Trophoblast cell (in vitro differentiated cells and primary cell): ENCODE data around the gene IL18RAP.

Source experiments
- DNase-seq, 2 donors: peaks; one replicate each; pipeline ENCODE4 v3.0.0-alpha.2; 2016
- H2AFZ ChIP-seq: 2 replicates; pipeline ENCODE4 v1.6.1; 2013; ENCODE audit warnings: low read length, moderate library complexity, mild to moderate bottlenecking; ENCODE audit not compliant: insufficient read depth, poor library complexity
- H2AK5ac ChIP-seq: 2 replicates; pipeline ENCODE4 v1.6.1; 2013; ENCODE audit warnings: mild to moderate bottlenecking, low read length
- H2BK120ac ChIP-seq: 2 replicates; pipeline ENCODE4 v1.6.1; 2013; ENCODE audit warnings: low read length, mild to moderate bottlenecking, moderate library complexity; ENCODE audit not compliant: insufficient read depth, poor library complexity
- H2BK12ac ChIP-seq: 2 replicates; pipeline ENCODE4 v1.6.1; 2013; ENCODE audit warnings: mild to moderate bottlenecking, low read length, moderate library complexity
- H2BK5ac ChIP-seq: 2 replicates; pipeline ENCODE4 v1.6.1; 2013; ENCODE audit warnings: low read length, low read depth, moderate library complexity, mild to moderate bottlenecking; ENCODE audit not compliant: poor library complexity
- H3K14ac ChIP-seq: 2 replicates; pipeline ENCODE4 v1.6.1; 2013; ENCODE audit warnings: mild to moderate bottlenecking, low read length
- H3K18ac ChIP-seq: 2 replicates; pipeline ENCODE4 v1.6.1; 2013; ENCODE audit warnings: mild to moderate bottlenecking, low read length
- H3K23ac ChIP-seq: 2 replicates; pipeline ENCODE4 v1.6.1; 2013; ENCODE audit warnings: low read length
- H3K27ac ChIP-seq: 2 replicates; pipeline ENCODE4 v1.5.1; 2013; ENCODE audit warnings: low read depth, mild to moderate bottlenecking, inconsistent platforms, low read length, moderate library complexity
- H3K27me3 ChIP-seq: 2 replicates; pipeline ENCODE4 v1.6.1; 2013; ENCODE audit warnings: inconsistent platforms, mild to moderate bottlenecking, low read length, moderate library complexity; ENCODE audit not compliant: insufficient read depth
- H3K36me3 ChIP-seq, 2 experiments: 1 replicate in 1 of 2; 2 replicates in 1 of 2; pipeline ENCODE4 v1.6.1; 2013; ENCODE audit warnings: low read length in 2 of 2, mild to moderate bottlenecking in 2 of 2, moderate library complexity in 1 of 2; ENCODE audit not compliant: insufficient read depth in 2 of 2, control insufficient read depth in 1 of 2
- H3K4ac ChIP-seq: 2 replicates; pipeline ENCODE4 v1.6.1; 2013; ENCODE audit warnings: low read depth, mild to moderate bottlenecking, low read length, moderate library complexity
- H3K4me1 ChIP-seq, 2 experiments: 1 replicate in 1 of 2; 2 replicates in 1 of 2; pipeline ENCODE4 v1.6.1; 2013; ENCODE audit warnings: low read length in 2 of 2, mild to moderate bottlenecking in 2 of 2, moderate library complexity in 1 of 2; ENCODE audit not compliant: insufficient read depth in 2 of 2, control insufficient read depth in 1 of 2
- H3K4me2 ChIP-seq: 2 replicates; pipeline ENCODE4 v1.6.1; 2013; ENCODE audit warnings: inconsistent platforms, mild to moderate bottlenecking, low read length, moderate library complexity
- H3K4me3 ChIP-seq: 2 replicates; pipeline ENCODE4 v1.5.1; 2013; ENCODE audit warnings: mild to moderate bottlenecking, low read depth, low read length, inconsistent platforms
- H3K79me1 ChIP-seq: one replicate; pipeline ENCODE4 v1.6.1; 2013; ENCODE audit warnings: low read length
- H3K79me2 ChIP-seq: 2 replicates; pipeline ENCODE4 v1.6.1; 2013; ENCODE audit warnings: low read length, mild to moderate bottlenecking; ENCODE audit not compliant: control insufficient read depth, insufficient read depth, poor library complexity
- H3K9ac ChIP-seq: 2 replicates; pipeline ENCODE4 v1.6.1; 2013; ENCODE audit warnings: mild to moderate bottlenecking, low read length
- H3K9me3 ChIP-seq: 2 replicates; pipeline ENCODE4 v1.6.1; 2013; ENCODE audit warnings: low read depth, mild to moderate bottlenecking, control low read depth, inconsistent platforms, low read length; ENCODE audit not compliant: insufficient read depth
- H4K12ac ChIP-seq: 2 replicates; pipeline ENCODE4 v1.6.1; 2013; ENCODE audit warnings: low read depth, mild to moderate bottlenecking, low read length, moderate library complexity
- H4K8ac ChIP-seq: 2 replicates; pipeline ENCODE4 v1.6.1; 2013; ENCODE audit warnings: low read depth, mild to moderate bottlenecking, low read length, moderate library complexity
- H4K91ac ChIP-seq: one replicate; pipeline ENCODE4 v1.6.1; 2013; ENCODE audit warnings: low read depth, mild to moderate bottlenecking, low read length, moderate library complexity
- WGBS: extraction: QIAGEN DNeasy Blood & Tissue Kit; methylation state at CpG from one replicate; pipeline ENCODE4 v1.1.7; 2013; ENCODE audit warnings: missing lambda C conversion rate; ENCODE audit not compliant: insufficient read length, insufficient coverage; ENCODE audit errors: extremely low coverage; 5-methylcytosine and 5-hydroxymethylcytosine counted together

Gene IL18RAP

DNA sequence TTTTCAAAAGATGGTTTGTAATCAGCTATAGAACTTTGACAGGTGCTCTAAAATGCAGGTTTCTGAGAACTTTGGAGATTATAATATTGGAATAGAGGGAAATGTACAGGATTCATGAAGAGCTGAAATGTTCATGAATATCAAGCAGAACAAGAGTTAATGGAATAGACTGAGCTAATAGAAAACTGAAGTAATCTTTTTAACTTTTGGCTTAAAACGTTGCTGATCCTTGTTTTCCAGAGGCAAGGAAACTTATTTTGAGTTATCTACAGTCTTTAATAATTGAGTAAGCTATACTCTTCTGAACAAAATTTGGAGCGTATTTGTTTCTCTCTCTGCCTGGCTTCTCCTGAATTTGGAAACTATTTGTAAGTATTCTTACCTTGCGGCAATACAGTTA is 10.8 kb upstream of the IL18RAP start:
- H3K4me3 ChIP-seq, result no peak overlapping the region
- no peak for DNase-seq
- H2BK5ac ChIP-seq, result no peak overlapping the region
- no peaks in the 10 kb centered on the region for H3K36me3 ChIP-seq
- peaks cover 5% of the 10 kb centered on the region for H3K9me3 ChIP-seq
- no peak overlapping the region for H3K4me2 ChIP-seq
- WGBS, result no CpG with 5 or more reads among the region's 3 CpGs
- no peak overlapping the region for H3K18ac ChIP-seq
- no peaks in the 10 kb centered on the region for H3K4me1 ChIP-seq
- no peak overlapping the region for H2BK120ac ChIP-seq
- H3K9ac ChIP-seq, result no peak overlapping the region
- no peaks in the 10 kb centered on the region for H3K79me1 ChIP-seq
- no peak overlapping the region for H4K91ac ChIP-seq
- no peak overlapping the region for H3K4ac ChIP-seq
- no peak overlapping the region for H2AFZ ChIP-seq
- no peak overlapping the region for H3K14ac ChIP-seq
- no peak overlapping the region for H2AK5ac ChIP-seq
- H3K79me2 ChIP-seq, result no peaks in the 10 kb centered on the region
- no peak overlapping the region for H2BK12ac ChIP-seq
- no peak overlapping the region for H4K12ac ChIP-seq
- no peak overlapping the region for H3K23ac ChIP-seq
- H4K8ac ChIP-seq, result no peak overlapping the region
- H3K27ac ChIP-seq, result no peak overlapping the region
- no peaks in the 10 kb centered on the region for H3K27me3 ChIP-seq

DNA sequence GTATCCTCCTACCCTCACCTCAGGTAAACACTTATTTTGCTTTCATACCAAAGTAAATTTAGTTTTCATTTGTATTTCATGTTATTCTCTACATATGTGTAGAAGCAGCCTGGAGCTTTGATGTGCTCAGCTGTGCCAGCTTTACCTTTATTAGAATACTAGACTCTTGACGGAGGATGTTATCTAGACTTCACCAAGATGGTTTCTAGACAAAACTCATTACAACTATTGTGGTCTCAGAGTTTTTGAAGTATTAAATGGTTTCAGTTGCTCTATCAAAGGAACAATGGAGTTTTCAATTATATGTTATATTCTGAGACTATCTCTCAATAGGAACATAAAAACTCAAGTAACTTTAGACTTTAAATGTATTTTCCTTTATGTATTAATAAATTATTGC is 5.0 kb upstream of the IL18RAP start:
- no peak overlapping the region for H3K14ac ChIP-seq
- no CpG with 5 or more reads among the region's 1 CpG for WGBS
- H2AK5ac ChIP-seq, result no peak overlapping the region
- no peak overlapping the region for H3K18ac ChIP-seq
- H3K36me3 ChIP-seq, result no peaks in the 10 kb centered on the region
- no peak overlapping the region for H2BK12ac ChIP-seq
- H3K9me3 ChIP-seq, result peaks cover 3% of the 10 kb centered on the region
- H3K9ac ChIP-seq, result no peak overlapping the region
- H3K79me1 ChIP-seq, result no peaks in the 10 kb centered on the region
- H3K23ac ChIP-seq, result no peak overlapping the region
- no peak overlapping the region for H3K4ac ChIP-seq
- no peak overlapping the region for H4K91ac ChIP-seq
- H3K27me3 ChIP-seq, result no peaks in the 10 kb centered on the region
- H2AFZ ChIP-seq, result no peak overlapping the region
- H3K79me2 ChIP-seq, result no peaks in the 10 kb centered on the region
- no peak overlapping the region for H3K4me2 ChIP-seq
- H4K12ac ChIP-seq, result no peak overlapping the region
- H2BK120ac ChIP-seq, result no peak overlapping the region
- DNase-seq, result no peak
- H4K8ac ChIP-seq, result no peak overlapping the region
- no peak overlapping the region for H3K27ac ChIP-seq
- H3K4me1 ChIP-seq, result no peaks in the 10 kb centered on the region
- H2BK5ac ChIP-seq, result no peak overlapping the region
- H3K4me3 ChIP-seq, result no peak overlapping the region

DNA sequence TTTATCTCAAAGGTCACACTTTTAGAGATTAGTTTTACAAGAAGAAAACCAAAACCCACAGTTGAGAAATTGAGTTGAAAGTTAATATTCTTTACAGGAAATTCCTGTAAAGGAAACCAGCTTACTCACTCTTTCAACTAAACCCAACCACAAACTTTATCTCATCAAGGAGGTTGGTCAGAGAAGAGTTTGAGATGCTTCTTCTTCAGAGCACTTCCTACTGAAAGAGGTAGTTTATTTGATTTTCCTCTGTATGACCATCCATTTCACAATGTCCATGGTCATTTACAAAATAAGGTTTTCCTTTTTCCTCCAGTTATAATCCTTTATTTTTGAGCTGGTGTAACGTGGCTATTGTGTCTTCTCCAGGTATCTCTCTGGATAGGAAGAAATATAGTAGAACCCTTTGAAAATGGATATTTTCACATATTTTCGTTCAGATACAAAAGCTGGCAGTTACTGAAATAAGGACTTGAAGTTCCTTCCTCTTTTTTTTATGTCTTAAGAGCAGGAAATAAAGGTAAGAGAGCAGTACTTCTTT is 4.5 kb upstream of the IL18RAP start:
- no peak overlapping the region for H3K23ac ChIP-seq
- H3K4me3 ChIP-seq, result no peak overlapping the region
- no peaks in the 10 kb centered on the region for H3K36me3 ChIP-seq
- no peak overlapping the region for H3K4me2 ChIP-seq
- no peak overlapping the region for H3K18ac ChIP-seq
- no peaks in the 10 kb centered on the region for H3K4me1 ChIP-seq
- H3K27me3 ChIP-seq, result no peaks in the 10 kb centered on the region
- no CpG with 5 or more reads among the region's 2 CpGs for WGBS
- no peak overlapping the region for H3K9ac ChIP-seq
- peak in 1 of 2 donors; percentile 43 for DNase-seq
- no peaks in the 10 kb centered on the region for H3K79me1 ChIP-seq
- H4K91ac ChIP-seq, result no peak overlapping the region
- no peak overlapping the region for H2BK120ac ChIP-seq
- H3K79me2 ChIP-seq, result no peaks in the 10 kb centered on the region
- H2AFZ ChIP-seq, result no peak overlapping the region
- no peak overlapping the region for H2BK12ac ChIP-seq
- H3K27ac ChIP-seq, result no peak overlapping the region
- no peak overlapping the region for H4K8ac ChIP-seq
- H3K9me3 ChIP-seq, result peaks cover 3% of the 10 kb centered on the region
- no peak overlapping the region for H3K4ac ChIP-seq
- no peak overlapping the region for H3K14ac ChIP-seq
- H2BK5ac ChIP-seq, result no peak overlapping the region
- no peak overlapping the region for H2AK5ac ChIP-seq
- H4K12ac ChIP-seq, result no peak overlapping the region

DNA sequence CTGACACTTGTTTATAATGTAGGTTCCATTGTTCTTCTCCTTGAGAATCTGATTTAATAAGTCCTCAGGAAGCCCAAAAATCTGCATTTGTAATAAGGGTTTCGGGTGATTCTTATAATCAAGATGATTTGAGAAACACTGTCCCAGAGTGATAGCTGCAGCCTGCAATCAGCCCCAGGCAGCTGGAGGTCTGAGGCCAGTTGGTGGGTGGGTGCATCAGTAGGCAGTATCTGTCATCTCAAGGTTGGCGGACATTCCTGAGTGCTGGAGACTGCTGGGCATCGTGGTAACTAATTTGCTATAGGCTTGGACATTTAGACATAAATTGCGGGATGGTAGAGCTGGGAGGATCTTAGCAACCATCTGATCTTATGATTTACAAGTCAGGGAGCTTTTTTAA is 2.7 kb upstream of the IL18RAP start:
- no peak for DNase-seq
- no peak overlapping the region for H3K4me3 ChIP-seq

More for the DNA sequence above, 2.7 kb upstream of the IL18RAP start:
- no CpG with 5 or more reads among the region's 4 CpGs for WGBS
- H3K27me3 ChIP-seq, result no peaks in the 10 kb centered on the region
- no peak overlapping the region for H3K23ac ChIP-seq
- no peak overlapping the region for H4K12ac ChIP-seq
- no peak overlapping the region for H3K4me2 ChIP-seq
- H3K4ac ChIP-seq, result no peak overlapping the region
- H3K79me2 ChIP-seq, result no peaks in the 10 kb centered on the region
- H3K79me1 ChIP-seq, result no peaks in the 10 kb centered on the region
- no peak overlapping the region for H3K18ac ChIP-seq
- H2BK5ac ChIP-seq, result no peak overlapping the region
- no peak overlapping the region for H4K91ac ChIP-seq
- no peak overlapping the region for H2BK12ac ChIP-seq
- H3K9ac ChIP-seq, result no peak overlapping the region
- H2AK5ac ChIP-seq, result no peak overlapping the region
- H3K9me3 ChIP-seq, result peaks cover 3% of the 10 kb centered on the region
- no peak overlapping the region for H2AFZ ChIP-seq
- H3K4me1 ChIP-seq, result no peaks in the 10 kb centered on the region
- no peak overlapping the region for H4K8ac ChIP-seq
- H3K27ac ChIP-seq, result no peak overlapping the region
- no peaks in the 10 kb centered on the region for H3K36me3 ChIP-seq
- no peak overlapping the region for H2BK120ac ChIP-seq
- no peak overlapping the region for H3K14ac ChIP-seq
